ENCODE results near the gene ZC3H7A.
"Not testable (repeated sequence)": the region's sequence is repeated elsewhere in the genome, so short reads cannot be mapped to it uniquely, and the experiment has no call there.

ZC3H7A gene

GRCh38 chr16:11819798-11820197, 22.7 kb upstream of the ZC3H7A start:
- TF ChIP-seq, protein P1, sequence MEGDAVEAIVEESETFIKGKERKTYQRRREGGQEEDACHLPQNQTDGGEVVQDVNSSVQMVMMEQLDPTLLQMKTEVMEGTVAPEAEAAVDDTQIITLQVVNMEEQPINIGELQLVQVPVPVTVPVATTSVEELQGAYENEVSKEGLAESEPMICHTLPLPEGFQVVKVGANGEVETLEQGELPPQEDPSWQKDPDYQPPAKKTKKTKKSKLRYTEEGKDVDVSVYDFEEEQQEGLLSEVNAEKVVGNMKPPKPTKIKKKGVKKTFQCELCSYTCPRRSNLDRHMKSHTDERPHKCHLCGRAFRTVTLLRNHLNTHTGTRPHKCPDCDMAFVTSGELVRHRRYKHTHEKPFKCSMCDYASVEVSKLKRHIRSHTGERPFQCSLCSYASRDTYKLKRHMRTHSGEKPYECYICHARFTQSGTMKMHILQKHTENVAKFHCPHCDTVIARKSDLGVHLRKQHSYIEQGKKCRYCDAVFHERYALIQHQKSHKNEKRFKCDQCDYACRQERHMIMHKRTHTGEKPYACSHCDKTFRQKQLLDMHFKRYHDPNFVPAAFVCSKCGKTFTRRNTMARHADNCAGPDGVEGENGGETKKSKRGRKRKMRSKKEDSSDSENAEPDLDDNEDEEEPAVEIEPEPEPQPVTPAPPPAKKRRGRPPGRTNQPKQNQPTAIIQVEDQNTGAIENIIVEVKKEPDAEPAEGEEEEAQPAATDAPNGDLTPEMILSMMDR (conservative IDR thresholded peaks at IDR 0.05; ENCODE audit: control insufficient read depth, insufficient read depth, low read depth, low read length) = no peak
- no peak overlapping the region for H3K4me3 ChIP-seq (ENCODE audit: control insufficient read depth, low read depth, low read length)
- DNase-seq (ENCODE audit: low read depth) = no peak

GRCh38 chr16:11818970-11819369, 21.9 kb upstream of the ZC3H7A start:
- not testable (repeated sequence) for DNase-seq (ENCODE audit: low read depth); H3K4me3 ChIP-seq (ENCODE audit: control insufficient read depth, low read depth, low read length)

- TF ChIP-seq, protein P1 (conservative IDR thresholded peaks at IDR 0.05; ENCODE audit: control insufficient read depth, insufficient read depth, low read depth, low read length) = no peak
- no peak overlapping the region for H3K4me3 ChIP-seq (ENCODE audit: control insufficient read depth, low read depth, low read length)
- DNase-seq (ENCODE audit: low read depth) = no peak
These were observed 19.1 kb upstream of the ZC3H7A start for GRCh38 chr16:11816123-11816522.

- DNase-seq (ENCODE audit: low read depth) = not testable (repeated sequence)
These were observed 17.7 kb upstream of the ZC3H7A start for GRCh38 chr16:11814800-11815199.

GRCh38 chr16:11806721-11807120, 9.7 kb upstream of the ZC3H7A start:
- peak; percentile 40 for DNase-seq (ENCODE audit: low read depth)
- H3K4me3 ChIP-seq (ENCODE audit: control insufficient read depth, low read depth, low read length) = no peak overlapping the region
- TF ChIP-seq, protein P1 (conservative IDR thresholded peaks at IDR 0.05; ENCODE audit: control insufficient read depth, insufficient read depth, low read depth, low read length) = no peak

More at GRCh38 chr16:11814800-11815199, 17.7 kb upstream of the ZC3H7A start:
- H3K4me3 ChIP-seq (ENCODE audit: control insufficient read depth, low read depth, low read length) = not testable (repeated sequence)

- TF ChIP-seq, protein P1 (conservative IDR thresholded peaks at IDR 0.05; ENCODE audit: control insufficient read depth, insufficient read depth, low read depth, low read length) = no peak
- no peak for DNase-seq (ENCODE audit: low read depth)
These were observed 8.5 kb upstream of the ZC3H7A start for GRCh38 chr16:11805556-11805955.

GRCh38 chr16:11801481-11802021, 4.5 kb upstream of the ZC3H7A start:
- TF ChIP-seq, protein P1 (conservative IDR thresholded peaks at IDR 0.05; ENCODE audit: control insufficient read depth, insufficient read depth, low read depth, low read length) = no peak
- H3K4me3 ChIP-seq (ENCODE audit: control insufficient read depth, low read depth, low read length) = no peak overlapping the region
- no peak for DNase-seq (ENCODE audit: low read depth)

More at GRCh38 chr16:11805556-11805955, 8.5 kb upstream of the ZC3H7A start:
- no peak overlapping the region for H3K4me3 ChIP-seq (ENCODE audit: control insufficient read depth, low read depth, low read length)

GRCh38 chr16:11800382-11800718, 3.3 kb upstream of the ZC3H7A start:
- TF ChIP-seq, protein P1 (conservative IDR thresholded peaks at IDR 0.05; ENCODE audit: control insufficient read depth, insufficient read depth, low read depth, low read length) = no peak
- no peak for DNase-seq (ENCODE audit: low read depth)
- no peak overlapping the region for H3K4me3 ChIP-seq (ENCODE audit: control insufficient read depth, low read depth, low read length)

All from fibroblast of mammary gland (primary cell).